Activated T-cell treated with anti-CD3 and anti-CD28 coated beads for 1 hour (primary cell): Measurements from ENCODE around the gene CDKAL1.

ENCODE experiments used
- DNase-seq: peaks from one replicate; pipeline ENCODE4 v3.0.0-alpha.2; 2020; ENCODE audit warnings: low read depth

The CDKAL1 gene

GRCh38 chr6:20678831-20679352 lies 144.6 kb downstream of the CDKAL1 start:
- DNase-seq, result no peak

- no peak for DNase-seq
These were observed 146.5 kb downstream of the CDKAL1 start for GRCh38 chr6:20680697-20681165.

GRCh38 chr6:20681243-20681684 lies 147.0 kb downstream of the CDKAL1 start:
- DNase-seq, result no peak

GRCh38 chr6:20684474-20684873 lies 150.2 kb downstream of the CDKAL1 start:
- no peak for DNase-seq

GRCh38 chr6:20686142-20686541 lies 151.9 kb downstream of the CDKAL1 start:
- DNase-seq, result no peak

- no peak for DNase-seq
These were observed 153.2 kb downstream of the CDKAL1 start for GRCh38 chr6:20687494-20687893.

GRCh38 chr6:20688710-20689500 lies 154.6 kb downstream of the CDKAL1 start:
- DNase-seq, result no peak

GRCh38 chr6:20691185-20691584 lies 156.9 kb downstream of the CDKAL1 start:
- DNase-seq, result no peak

GRCh38 chr6:20692023-20692422 lies 157.8 kb downstream of the CDKAL1 start:
- DNase-seq, result no peak

GRCh38 chr6:20693466-20694063 lies 159.3 kb downstream of the CDKAL1 start:
- no peak for DNase-seq

GRCh38 chr6:20696676-20697075 lies 162.4 kb downstream of the CDKAL1 start:
- no peak for DNase-seq

- no peak for DNase-seq
These were observed 164.4 kb downstream of the CDKAL1 start for GRCh38 chr6:20698675-20699074.

- no peak for DNase-seq
These were observed 165.1 kb downstream of the CDKAL1 start for GRCh38 chr6:20699402-20699801.

GRCh38 chr6:20700375-20700774 lies 166.1 kb downstream of the CDKAL1 start:
- no peak for DNase-seq

- no peak for DNase-seq
These were observed 168.1 kb downstream of the CDKAL1 start for GRCh38 chr6:20702366-20702765.

GRCh38 chr6:20703049-20703448 lies 168.8 kb downstream of the CDKAL1 start:
- DNase-seq, result no peak

GRCh38 chr6:20704325-20705025 lies 170.2 kb downstream of the CDKAL1 start:
- no peak for DNase-seq

GRCh38 chr6:20705741-20706140 lies 171.5 kb downstream of the CDKAL1 start:
- DNase-seq, result no peak

GRCh38 chr6:20706238-20706938 lies 172.1 kb downstream of the CDKAL1 start:
- DNase-seq, result no peak

- DNase-seq, result no peak
These were observed 172.8 kb downstream of the CDKAL1 start for GRCh38 chr6:20706939-20707485.

GRCh38 chr6:20707870-20708269 lies 173.6 kb downstream of the CDKAL1 start:
- no peak for DNase-seq
